ENCODE results near the gene NOTCH3. TPM values are rescaled to one million over a fixed set of nuclear protein-coding genes. Genes with fewer than 3 reads are reported as not detected.
A peak's percentile ranks its signal among the peaks of the same experiment; 100 is the strongest.

Gene NOTCH3
- total RNA-seq, 1 experiment from 2014 or later, result 0.14 TPM

- in situ Hi-C loops (cut with HindIII; ENCODE audit: low pct_unique_long_range_greater_than_20kb, low sequenced_read_pairs), result no loop called here
- DNase-seq (ENCODE audit: low read depth), result no peak
Measured at GRCh38 chr19:15199661-15200552, 888 bp downstream of the NOTCH3 start.

- in situ Hi-C loops (cut with HindIII; ENCODE audit: low pct_unique_long_range_greater_than_20kb, low sequenced_read_pairs), result no loop called here
- DNase-seq (ENCODE audit: low read depth), result no peak
Measured at GRCh38 chr19:15198951-15199660, 1.7 kb downstream of the NOTCH3 start.

GRCh38 chr19:15197942-15198341, 2.9 kb downstream of the NOTCH3 start:
- in situ Hi-C loops (cut with HindIII; ENCODE audit: low pct_unique_long_range_greater_than_20kb, low sequenced_read_pairs), result no loop called here
- DNase-seq (ENCODE audit: low read depth), result peak; percentile 37

GRCh38 chr19:15197275-15197941, 3.4 kb downstream of the NOTCH3 start:
- no peak for DNase-seq (ENCODE audit: low read depth)
- in situ Hi-C loops (cut with HindIII; ENCODE audit: low pct_unique_long_range_greater_than_20kb, low sequenced_read_pairs), result no loop called here

GRCh38 chr19:15196360-15197005, 4.3 kb downstream of the NOTCH3 start:
- in situ Hi-C loops (cut with HindIII; ENCODE audit: low pct_unique_long_range_greater_than_20kb, low sequenced_read_pairs), result no loop called here

GRCh38 chr19:15195371-15196334, 5.1 kb downstream of the NOTCH3 start:
- DNase-seq (ENCODE audit: low read depth), result peak; percentile 80
- in situ Hi-C loops (cut with HindIII; ENCODE audit: low pct_unique_long_range_greater_than_20kb, low sequenced_read_pairs), result no loop called here

More at GRCh38 chr19:15196360-15197005, 4.3 kb downstream of the NOTCH3 start:
- no peak for DNase-seq (ENCODE audit: low read depth)

GRCh38 chr19:15194938-15195337, 5.9 kb downstream of the NOTCH3 start:
- in situ Hi-C loops (cut with HindIII; ENCODE audit: low pct_unique_long_range_greater_than_20kb, low sequenced_read_pairs), result no loop called here
- DNase-seq (ENCODE audit: low read depth), result peak; percentile 38

GRCh38 chr19:15191982-15192381, 8.8 kb downstream of the NOTCH3 start:
- in situ Hi-C loops (cut with HindIII; ENCODE audit: low pct_unique_long_range_greater_than_20kb, low sequenced_read_pairs), result no loop called here
- DNase-seq (ENCODE audit: low read depth), result no peak

- in situ Hi-C loops (cut with HindIII; ENCODE audit: low pct_unique_long_range_greater_than_20kb, low sequenced_read_pairs), result no loop called here
- no peak for DNase-seq (ENCODE audit: low read depth)
Measured at GRCh38 chr19:15191514-15191913, 9.3 kb downstream of the NOTCH3 start.

GRCh38 chr19:15188851-15189250, 11.9 kb downstream of the NOTCH3 start:
- in situ Hi-C loops (cut with HindIII; ENCODE audit: low pct_unique_long_range_greater_than_20kb, low sequenced_read_pairs), result no loop called here

GRCh38 chr19:15187026-15188007, 13.5 kb downstream of the NOTCH3 start:
- no peak for DNase-seq (ENCODE audit: low read depth)
- in situ Hi-C loops (cut with HindIII; ENCODE audit: low pct_unique_long_range_greater_than_20kb, low sequenced_read_pairs), result no loop called here

More at GRCh38 chr19:15188851-15189250, 11.9 kb downstream of the NOTCH3 start:
- no peak for DNase-seq (ENCODE audit: low read depth)

- DNase-seq (ENCODE audit: low read depth), result no peak
- in situ Hi-C loops (cut with HindIII; ENCODE audit: low pct_unique_long_range_greater_than_20kb, low sequenced_read_pairs), result no loop called here
Measured at GRCh38 chr19:15185188-15185587, 15.6 kb downstream of the NOTCH3 start.

- no peak for DNase-seq (ENCODE audit: low read depth)
- in situ Hi-C loops (cut with HindIII; ENCODE audit: low pct_unique_long_range_greater_than_20kb, low sequenced_read_pairs), result no loop called here
Measured at GRCh38 chr19:15184776-15185175, 16.0 kb downstream of the NOTCH3 start.

GRCh38 chr19:15181394-15181793, 19.4 kb downstream of the NOTCH3 start:
- in situ Hi-C loops (cut with HindIII; ENCODE audit: low pct_unique_long_range_greater_than_20kb, low sequenced_read_pairs), result no loop called here
- no peak for DNase-seq (ENCODE audit: low read depth)

GRCh38 chr19:15180451-15181390, 20.1 kb downstream of the NOTCH3 start:
- in situ Hi-C loops (cut with HindIII; ENCODE audit: low pct_unique_long_range_greater_than_20kb, low sequenced_read_pairs), result no loop called here
- peak; percentile 65 for DNase-seq (ENCODE audit: low read depth)
